ENCODE measurements around the gene MAN1C1.

DNA sequence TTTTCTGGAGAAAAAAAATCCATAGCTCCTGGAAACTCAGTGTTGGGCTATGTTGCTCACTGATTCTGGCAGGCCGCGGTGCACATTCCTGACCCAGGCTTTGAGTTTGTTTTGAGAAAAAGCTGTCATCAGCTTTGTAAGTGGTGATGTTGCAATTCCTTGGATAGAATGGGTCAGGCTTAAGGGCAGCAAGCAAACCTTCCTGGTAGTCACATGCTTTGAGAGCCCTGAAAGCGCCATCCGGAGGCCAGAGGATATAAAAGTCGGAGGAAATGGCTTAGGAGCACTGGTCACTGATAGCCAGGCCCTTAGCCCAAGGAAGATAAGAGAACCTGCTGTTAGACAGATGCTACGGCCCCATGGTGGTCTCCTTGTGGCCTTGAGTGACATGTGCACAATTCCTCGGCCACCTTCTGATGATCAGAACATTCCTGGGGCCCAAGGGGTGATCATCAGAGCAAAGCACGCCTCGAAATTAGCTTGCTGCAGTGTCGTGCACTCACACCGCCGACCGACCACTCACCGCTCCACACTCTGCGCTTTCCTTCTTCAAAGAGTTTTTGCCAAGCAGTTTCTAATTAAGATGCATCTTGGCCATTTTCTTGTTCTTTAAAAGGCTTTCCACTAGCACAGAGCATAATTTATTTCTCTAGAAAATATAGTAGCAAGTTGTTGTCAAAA, 78.6 kb downstream of the MAN1C1 start:
- TF ChIP-seq ZFP3 (CRISPR knock-in tag; IDR thresholded peaks at IDR 0.05) (0 out of 2 replicates have a peak, but pooled peaks have one; percentile 18), TOX (CRISPR knock-in tag; IDR thresholded peaks at IDR 0.05; ENCODE audit: borderline replicate concordance) (no peak), ZFP30 (CRISPR knock-in tag; IDR thresholded peaks at IDR 0.05) (no peak), ISL1 (CRISPR knock-in tag; IDR thresholded peaks at IDR 0.05) (no peak; the same call in 1 of the 2 replicates)

Data from SK-N-SH treated with all-trans-retinoic acid at 6 μM for 48 hours (cell line).